Fibroblast of mammary gland (primary cell): Measurements from ENCODE around the gene AP1S2.
A peak's percentile ranks its signal among the peaks of the same experiment; 100 is the strongest.
"Not testable (repeated sequence)": the region's sequence is repeated elsewhere in the genome, so short reads cannot be mapped to it uniquely, and the experiment has no call there.

ENCODE experiments used
- DNase-seq: peaks from one replicate; pipeline ENCODE4 v3.0.0-alpha.2; 2010; ENCODE audit warnings: low read depth
- H3K4me3 ChIP-seq: 2 replicates; pipeline ENCODE4 v1.5.1; 2011; ENCODE audit warnings: low read depth, mild to moderate bottlenecking, low read length, moderate library complexity; ENCODE audit not compliant: control insufficient read depth
- TF ChIP-seq, protein P1 (sequence below): conservative IDR thresholded peaks from 2 replicates; pipeline ENCODE4 v1.5.1; 2011; ENCODE audit warnings: low read depth, low read length, inconsistent platforms; ENCODE audit not compliant: control insufficient read depth, insufficient read depth

Gene AP1S2

DNA sequence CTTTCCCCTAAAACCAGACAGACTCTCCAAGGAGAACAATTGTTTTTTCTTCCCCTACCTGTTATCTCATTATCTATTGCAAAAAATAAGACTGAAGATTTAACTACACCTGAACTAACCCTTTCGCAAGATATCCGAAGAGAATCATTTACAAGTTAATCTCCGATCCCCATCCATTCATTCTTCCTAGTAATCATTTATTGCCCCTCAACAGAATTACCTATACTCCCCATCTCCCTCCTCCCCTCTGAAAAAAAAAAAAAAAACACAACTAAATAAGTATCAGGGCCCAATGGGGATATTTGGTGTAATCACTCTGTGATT, 28.9 kb upstream of the AP1S2 start:
- H3K4me3 ChIP-seq = no peak overlapping the region
- TF ChIP-seq, protein P1, sequence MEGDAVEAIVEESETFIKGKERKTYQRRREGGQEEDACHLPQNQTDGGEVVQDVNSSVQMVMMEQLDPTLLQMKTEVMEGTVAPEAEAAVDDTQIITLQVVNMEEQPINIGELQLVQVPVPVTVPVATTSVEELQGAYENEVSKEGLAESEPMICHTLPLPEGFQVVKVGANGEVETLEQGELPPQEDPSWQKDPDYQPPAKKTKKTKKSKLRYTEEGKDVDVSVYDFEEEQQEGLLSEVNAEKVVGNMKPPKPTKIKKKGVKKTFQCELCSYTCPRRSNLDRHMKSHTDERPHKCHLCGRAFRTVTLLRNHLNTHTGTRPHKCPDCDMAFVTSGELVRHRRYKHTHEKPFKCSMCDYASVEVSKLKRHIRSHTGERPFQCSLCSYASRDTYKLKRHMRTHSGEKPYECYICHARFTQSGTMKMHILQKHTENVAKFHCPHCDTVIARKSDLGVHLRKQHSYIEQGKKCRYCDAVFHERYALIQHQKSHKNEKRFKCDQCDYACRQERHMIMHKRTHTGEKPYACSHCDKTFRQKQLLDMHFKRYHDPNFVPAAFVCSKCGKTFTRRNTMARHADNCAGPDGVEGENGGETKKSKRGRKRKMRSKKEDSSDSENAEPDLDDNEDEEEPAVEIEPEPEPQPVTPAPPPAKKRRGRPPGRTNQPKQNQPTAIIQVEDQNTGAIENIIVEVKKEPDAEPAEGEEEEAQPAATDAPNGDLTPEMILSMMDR = no peak
- no peak for DNase-seq

DNA sequence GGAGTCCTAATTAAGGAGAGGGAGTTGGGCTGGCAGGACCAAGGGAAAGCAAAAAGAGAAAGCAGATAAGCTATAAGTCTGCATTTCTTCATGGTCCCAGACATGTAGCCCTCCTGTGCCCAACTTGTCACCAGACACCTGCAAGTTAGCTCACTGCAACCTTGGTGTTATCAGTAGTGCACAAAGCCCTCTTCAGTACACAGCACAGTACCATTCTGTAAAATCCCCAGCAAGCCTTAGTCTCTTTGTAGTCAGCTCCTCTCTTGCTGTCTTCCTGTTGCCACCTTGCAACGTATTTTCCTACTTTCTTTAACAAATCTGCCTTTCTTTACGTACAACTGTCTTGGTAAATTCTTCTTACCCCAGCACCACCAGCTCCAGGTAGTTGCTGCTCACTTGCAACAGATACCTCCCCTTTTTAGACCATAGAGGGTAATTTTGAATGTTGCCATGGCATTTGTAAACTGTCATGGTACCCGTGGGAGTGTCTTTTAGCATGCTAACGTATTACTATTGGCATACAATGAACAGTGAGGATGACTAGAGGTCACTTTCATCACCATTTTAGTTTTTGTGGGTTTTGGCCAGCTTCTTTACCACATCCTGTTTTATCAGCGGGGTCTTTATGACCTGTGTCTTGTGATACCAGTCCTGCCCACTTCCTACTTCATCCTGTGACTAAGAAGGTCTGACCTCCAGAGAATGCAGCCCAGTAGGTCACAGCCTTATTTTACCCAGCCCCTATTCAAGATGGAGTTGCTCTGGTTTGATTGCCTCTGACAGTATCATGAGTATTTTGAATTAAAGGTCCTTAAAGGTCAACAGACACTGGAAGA, 28.3 kb upstream of the AP1S2 start:
- TF ChIP-seq, protein P1 = no peak
- DNase-seq = peak; percentile 63
- H3K4me3 ChIP-seq = no peak overlapping the region

DNA sequence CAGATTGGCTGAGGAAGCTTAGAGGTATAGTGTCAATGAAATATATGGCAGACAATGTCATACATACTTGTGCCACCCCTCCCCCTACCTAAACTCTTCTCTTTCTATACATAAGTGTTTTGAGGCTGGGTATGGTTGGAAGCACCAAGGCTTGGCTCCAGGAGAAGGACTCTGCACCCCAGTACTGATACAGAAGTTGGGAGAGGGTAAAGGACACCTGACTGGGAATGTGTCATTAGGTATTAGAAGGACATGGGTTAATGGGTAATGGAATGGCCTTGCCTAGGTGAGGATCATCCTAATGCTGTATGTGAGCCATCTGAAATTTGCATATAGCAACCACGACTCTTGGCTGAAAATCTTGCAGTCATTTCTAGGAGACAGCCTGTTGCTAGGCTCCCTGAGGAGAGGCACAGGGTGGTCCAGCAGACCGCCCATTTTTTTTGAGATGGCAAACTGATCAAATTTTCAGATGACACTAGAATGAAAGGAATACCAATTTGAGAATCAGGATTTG, 26.8 kb upstream of the AP1S2 start:
- TF ChIP-seq, protein P1 = no peak
- no peak for DNase-seq
- H3K4me3 ChIP-seq = no peak overlapping the region

DNA sequence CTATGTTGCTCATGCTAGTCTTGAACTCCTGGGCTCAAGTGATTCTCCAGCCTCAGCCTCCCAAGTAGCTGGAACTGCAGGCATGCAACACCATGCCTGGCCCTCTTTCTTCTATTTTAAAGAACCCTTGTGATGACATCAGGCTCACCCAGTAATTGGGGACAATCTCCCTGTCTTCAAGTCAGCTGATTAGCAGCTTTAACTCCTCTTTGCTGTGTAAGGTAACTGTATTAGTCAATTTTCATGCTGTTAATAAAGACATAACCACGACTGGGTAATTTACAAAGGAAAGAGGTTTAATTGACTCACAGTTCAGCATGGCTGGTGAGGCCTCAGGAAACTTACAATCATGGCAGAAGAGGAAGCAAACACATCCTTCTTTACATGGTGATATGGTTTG, 23.3 kb upstream of the AP1S2 start:
- DNase-seq, H3K4me3 ChIP-seq: not testable (repeated sequence)

DNA sequence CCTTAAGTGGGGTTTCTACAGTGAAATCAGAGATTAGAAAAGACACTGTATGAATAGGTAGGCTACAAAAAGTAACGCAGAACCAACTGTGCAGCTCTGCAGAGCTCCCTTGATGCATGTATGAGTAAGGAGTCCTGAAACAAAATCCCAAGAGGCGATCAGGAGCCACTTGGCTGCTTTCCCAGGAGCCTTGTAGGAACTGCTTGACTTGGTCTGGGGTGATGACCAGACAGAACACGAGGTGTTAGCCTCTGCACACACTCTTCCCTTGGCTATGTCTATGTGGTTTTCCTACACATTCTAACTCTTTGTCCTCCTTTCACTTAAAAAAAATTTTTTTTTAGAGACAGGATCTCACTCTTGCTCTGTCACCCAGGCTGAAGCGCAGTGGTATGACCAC, 22.8 kb upstream of the AP1S2 start:
- H3K4me3 ChIP-seq = no peak overlapping the region
- peak; percentile 83 for DNase-seq
- TF ChIP-seq, protein P1 = no peak

DNA sequence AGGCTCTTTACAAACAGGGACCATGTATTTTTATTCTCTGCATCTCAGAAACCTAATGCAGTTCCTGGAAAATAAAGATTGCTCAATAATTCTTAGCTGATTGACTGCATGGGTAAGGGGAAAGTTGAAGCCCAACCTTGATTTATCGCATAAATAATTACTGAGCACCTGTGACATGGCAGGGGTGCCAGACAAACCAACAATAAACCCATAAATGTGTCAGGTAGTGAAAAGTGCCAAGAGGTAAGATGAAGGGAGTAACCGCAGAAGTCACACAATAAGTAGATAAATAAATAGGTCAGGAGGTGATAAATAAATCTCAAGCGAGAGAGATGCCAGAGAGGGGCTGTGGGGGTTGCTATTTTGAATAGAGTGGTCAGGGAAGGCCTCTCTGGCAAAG, 20.1 kb upstream of the AP1S2 start:
- TF ChIP-seq, protein P1 = no peak
- DNase-seq = no peak
- no peak overlapping the region for H3K4me3 ChIP-seq

DNA sequence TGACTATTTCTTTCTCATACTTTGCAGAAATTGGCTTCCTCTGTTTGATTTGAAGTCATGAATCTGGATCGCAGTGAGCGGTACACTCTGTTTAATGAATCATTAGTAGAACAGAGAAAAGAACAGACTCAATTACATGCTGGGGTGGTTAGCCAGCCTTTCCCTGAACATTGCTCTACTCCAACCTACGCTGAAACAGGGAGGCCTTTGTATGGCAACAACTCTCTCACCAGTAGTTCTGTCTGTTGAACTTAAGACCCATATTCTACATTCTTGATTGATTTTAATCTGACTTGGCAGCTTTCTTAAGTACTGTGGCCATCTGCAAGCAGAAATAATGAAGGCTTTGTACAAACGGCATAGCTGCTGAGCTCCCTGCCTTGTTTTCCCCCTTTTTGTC, 19.0 kb upstream of the AP1S2 start:
- DNase-seq = peak; percentile 8
- H3K4me3 ChIP-seq = no peak overlapping the region
- TF ChIP-seq, protein P1 = no peak
